Measurements from ENCODE around the gene ATP6V0C.

Gene ATP6V0C

DNA sequence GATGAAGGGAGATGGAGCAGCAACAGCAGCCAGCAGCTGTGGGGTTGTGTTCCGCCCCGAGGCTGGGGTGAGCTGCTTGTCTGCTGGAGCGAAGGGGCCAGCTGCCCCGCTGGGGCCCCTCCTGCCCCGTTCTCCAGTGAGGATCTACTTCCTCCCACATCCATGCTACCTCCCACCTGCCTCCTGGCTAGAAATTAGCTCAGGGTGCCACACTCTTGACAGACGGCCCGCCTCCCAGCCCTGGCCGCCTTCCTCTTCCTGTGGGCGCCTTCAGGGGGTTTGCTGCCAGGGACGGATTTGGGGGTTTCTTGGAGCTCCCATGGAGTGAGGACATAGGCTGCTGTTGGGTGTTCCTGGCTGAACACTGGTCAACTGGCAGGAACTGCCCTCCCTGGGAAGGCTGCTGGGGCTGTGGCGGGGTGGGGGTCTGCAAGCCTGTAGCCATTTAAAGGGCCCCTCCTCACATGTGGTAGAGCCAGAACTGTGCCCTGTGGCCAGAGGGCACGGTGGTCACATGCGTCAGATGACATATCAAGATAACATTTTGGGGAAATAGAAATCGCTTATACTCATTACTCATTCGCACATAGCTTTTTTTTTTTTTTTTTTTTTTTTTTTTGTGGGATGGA is 25.7 kb upstream of the ATP6V0C start:
- TF ChIP-seq CTCF (IDR thresholded peaks at IDR 0.05; ENCODE audit: borderline replicate concordance, insufficient read depth, low read depth, low read length): no peak
- no peak overlapping the region for H3K4me3 ChIP-seq (ENCODE audit: low read depth, low read length)

GRCh38 chr16:2489581-2489980 is 24.2 kb upstream of the ATP6V0C start:
- TF ChIP-seq CTCF (IDR thresholded peaks at IDR 0.05; ENCODE audit: borderline replicate concordance, insufficient read depth, low read depth, low read length): no peak
- H3K4me3 ChIP-seq (ENCODE audit: low read depth, low read length): no peak overlapping the region

DNA sequence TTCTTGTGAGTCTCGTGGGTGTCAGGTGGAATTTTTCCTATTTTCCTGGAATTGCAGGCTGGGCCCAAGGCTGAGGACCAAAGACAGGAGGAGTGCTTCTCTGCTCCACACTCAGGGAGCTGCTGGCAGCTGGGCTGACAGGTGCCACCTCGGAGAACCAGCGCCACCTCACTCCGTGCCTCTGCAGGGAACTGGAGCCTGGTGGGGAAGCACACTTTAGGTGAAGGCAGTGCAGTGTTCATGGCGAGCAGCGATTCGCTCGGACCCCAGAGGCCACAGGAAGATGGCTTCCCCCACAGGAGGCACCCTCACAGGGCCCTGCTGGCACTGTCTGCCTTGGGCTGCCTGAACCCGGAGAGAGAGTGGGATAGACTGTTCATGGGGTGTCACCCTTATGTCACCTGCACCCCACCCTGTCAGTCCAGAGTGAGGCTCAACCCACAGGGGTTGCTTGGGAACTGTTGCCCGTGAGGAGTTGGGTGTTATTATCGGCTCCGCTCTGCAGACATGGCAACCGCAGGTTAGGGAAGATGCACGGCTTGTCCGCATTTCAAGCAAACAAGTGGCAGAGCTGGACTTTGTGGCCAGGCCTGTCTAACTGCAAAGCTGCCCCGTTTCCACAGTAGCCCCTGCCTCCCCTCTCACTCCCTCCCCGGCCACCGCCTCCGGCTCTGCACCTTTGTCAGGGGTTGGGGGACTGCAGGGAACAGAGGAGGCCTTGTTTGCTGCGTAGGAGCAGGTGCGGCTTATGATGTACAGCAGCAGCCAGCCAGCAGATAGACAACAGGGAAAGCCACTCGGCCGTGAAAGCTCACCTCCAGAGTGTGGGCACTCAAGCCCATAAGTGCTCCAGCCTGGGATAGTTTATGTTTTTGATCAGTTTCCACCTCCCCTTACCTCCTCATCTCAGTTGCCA is 23.3 kb upstream of the ATP6V0C start:
- H3K4me3 ChIP-seq (ENCODE audit: low read depth, low read length): no peak overlapping the region
- TF ChIP-seq CTCF (IDR thresholded peaks at IDR 0.05; ENCODE audit: borderline replicate concordance, insufficient read depth, low read depth, low read length): no peak

GRCh38 chr16:2492292-2492691 is 21.5 kb upstream of the ATP6V0C start:
- no peak overlapping the region for H3K4me3 ChIP-seq (ENCODE audit: low read depth, low read length)
- TF ChIP-seq CTCF (IDR thresholded peaks at IDR 0.05; ENCODE audit: borderline replicate concordance, insufficient read depth, low read depth, low read length): no peak

GRCh38 chr16:2493605-2494004 is 20.1 kb upstream of the ATP6V0C start:
- no peak for TF ChIP-seq CTCF (IDR thresholded peaks at IDR 0.05; ENCODE audit: borderline replicate concordance, insufficient read depth, low read depth, low read length)
- no peak overlapping the region for H3K4me3 ChIP-seq (ENCODE audit: low read depth, low read length)

DNA sequence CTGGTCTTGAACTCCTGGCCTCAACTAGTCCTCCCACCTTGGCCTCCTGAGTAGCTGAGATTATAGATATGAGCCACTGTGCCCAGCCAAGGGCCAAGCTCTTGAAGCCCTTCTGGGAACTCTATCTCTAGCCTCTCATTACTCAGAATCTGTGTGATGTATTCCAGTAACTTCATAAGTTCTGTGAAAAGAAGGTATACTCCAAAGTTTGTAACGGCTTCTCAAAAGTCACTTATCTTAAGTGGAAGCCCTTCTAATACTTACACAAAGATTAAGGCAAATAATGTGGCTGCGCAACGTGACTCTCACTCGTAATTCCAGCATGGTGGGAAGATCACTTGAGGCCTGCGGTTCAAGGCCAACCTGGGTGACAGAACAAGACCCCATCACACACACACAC is 19.1 kb upstream of the ATP6V0C start:
- no peak for TF ChIP-seq CTCF (IDR thresholded peaks at IDR 0.05; ENCODE audit: borderline replicate concordance, insufficient read depth, low read depth, low read length)
- H3K4me3 ChIP-seq (ENCODE audit: low read depth, low read length): no peak overlapping the region

GRCh38 chr16:2495041-2495440 is 18.7 kb upstream of the ATP6V0C start:
- no peak overlapping the region for H3K4me3 ChIP-seq (ENCODE audit: low read depth, low read length)
- no peak for TF ChIP-seq CTCF (IDR thresholded peaks at IDR 0.05; ENCODE audit: borderline replicate concordance, insufficient read depth, low read depth, low read length)
